Stimulated activated CD4-positive, alpha-beta T cell treated with anti-CD3 and anti-CD28 coated beads, TNF-alpha, amount 100 ng/mL, for 1 hour (primary cell): ENCODE results near the gene PRSS16.
A peak's percentile ranks its signal among the peaks of the same experiment; 100 is the strongest.
"Not testable (repeated sequence)": the region's sequence is repeated elsewhere in the genome, so short reads cannot be mapped to it uniquely, and the experiment has no call there.

Source experiments
- DNase-seq, 3 donors: peaks; one replicate each; pipeline ENCODE4 v3.0.0-alpha.2; 2020; ENCODE audit warnings: low read depth in 3 of 3, low spot score in 1 of 3

PRSS16 gene

GRCh38 chr6:27247133-27247836 lies at the start of gene PRSS16:
TSS of gene PRSS16 (plus strand) at chr6:27247701. CDS start at chr6:27247738, 37 bp downstream.
- no peak for DNase-seq

GRCh38 chr6:27205375-27206278 lies 41.9 kb upstream of the PRSS16 start:
- DNase-seq = no peak

GRCh38 chr6:27206806-27207205 lies 40.7 kb upstream of the PRSS16 start:
- DNase-seq = no peak

GRCh38 chr6:27208042-27208441 lies 39.5 kb upstream of the PRSS16 start:
- no peak for DNase-seq

GRCh38 chr6:27209196-27209595 lies 38.3 kb upstream of the PRSS16 start:
- no peak for DNase-seq

- DNase-seq = no peak
These were observed 37.7 kb upstream of the PRSS16 start for GRCh38 chr6:27209659-27210269.

- not testable (repeated sequence) for DNase-seq
These were observed 34.4 kb upstream of the PRSS16 start for GRCh38 chr6:27213091-27213517.

GRCh38 chr6:27213544-27214125 lies 33.9 kb upstream of the PRSS16 start:
- no peak for DNase-seq

- no peak for DNase-seq
These were observed 33.3 kb upstream of the PRSS16 start for GRCh38 chr6:27214126-27214601.

GRCh38 chr6:27216874-27217273 lies 30.6 kb upstream of the PRSS16 start:
- DNase-seq = no peak

GRCh38 chr6:27222971-27223370 lies 24.5 kb upstream of the PRSS16 start:
- DNase-seq = not testable (repeated sequence)

GRCh38 chr6:27224729-27225128 lies 22.8 kb upstream of the PRSS16 start:
- no peak for DNase-seq

GRCh38 chr6:27228963-27229477 lies 18.5 kb upstream of the PRSS16 start:
- no peak for DNase-seq

GRCh38 chr6:27230758-27231111 lies 16.8 kb upstream of the PRSS16 start:
- DNase-seq = no peak

GRCh38 chr6:27234576-27234975 lies 12.9 kb upstream of the PRSS16 start:
- no peak for DNase-seq

GRCh38 chr6:27237089-27237803 lies 10.3 kb upstream of the PRSS16 start:
- peak in 1 of 3 donors; percentile 37 for DNase-seq

GRCh38 chr6:27238010-27238983 lies 9.2 kb upstream of the PRSS16 start:
- no peak for DNase-seq

GRCh38 chr6:27239258-27239657 lies 8.2 kb upstream of the PRSS16 start:
- no peak for DNase-seq

GRCh38 chr6:27241443-27241842 lies 6.1 kb upstream of the PRSS16 start:
- DNase-seq = no peak
